ENCODE measurements around the gene EIF1.

The EIF1 gene

DNA sequence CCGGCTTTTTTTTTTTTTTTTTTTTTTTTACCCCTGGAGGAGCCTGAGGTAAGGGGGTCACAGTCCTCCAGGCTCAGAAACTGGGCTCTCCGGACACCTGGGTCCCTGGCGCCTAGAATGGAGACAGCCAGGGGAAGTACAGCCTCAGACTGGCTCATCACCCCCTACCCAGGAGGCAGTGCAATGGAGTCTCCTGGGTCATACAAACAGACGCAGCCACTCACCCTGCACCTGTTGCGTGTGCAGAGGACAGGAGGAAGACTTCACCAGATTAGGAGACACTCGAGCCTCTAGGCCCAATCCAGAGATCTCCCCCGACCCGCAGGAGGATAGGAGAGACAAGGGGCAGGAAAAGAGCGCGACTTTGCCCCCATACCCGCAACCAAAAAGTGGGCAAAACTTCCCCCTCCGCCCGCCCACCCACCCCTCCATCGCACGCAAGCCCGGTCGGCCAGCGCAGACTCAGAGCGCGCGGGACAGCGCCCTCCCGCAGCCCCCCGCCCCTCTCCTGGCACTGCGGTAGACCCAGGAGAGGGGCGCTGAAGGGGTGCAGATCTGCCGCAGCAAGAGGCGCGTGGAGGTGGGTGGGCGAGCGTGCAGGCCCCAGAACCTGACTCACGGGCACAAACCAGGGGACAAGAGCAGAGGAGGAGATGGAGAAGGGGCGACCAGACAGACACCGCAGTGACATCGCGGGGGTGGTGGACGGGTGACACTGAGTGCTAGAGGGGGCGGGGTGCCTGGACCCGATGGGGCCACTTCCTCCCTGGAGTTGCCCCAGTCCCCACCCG, 44.9 kb downstream of the EIF1 start:
- TF ChIP-seq, protein P1, sequence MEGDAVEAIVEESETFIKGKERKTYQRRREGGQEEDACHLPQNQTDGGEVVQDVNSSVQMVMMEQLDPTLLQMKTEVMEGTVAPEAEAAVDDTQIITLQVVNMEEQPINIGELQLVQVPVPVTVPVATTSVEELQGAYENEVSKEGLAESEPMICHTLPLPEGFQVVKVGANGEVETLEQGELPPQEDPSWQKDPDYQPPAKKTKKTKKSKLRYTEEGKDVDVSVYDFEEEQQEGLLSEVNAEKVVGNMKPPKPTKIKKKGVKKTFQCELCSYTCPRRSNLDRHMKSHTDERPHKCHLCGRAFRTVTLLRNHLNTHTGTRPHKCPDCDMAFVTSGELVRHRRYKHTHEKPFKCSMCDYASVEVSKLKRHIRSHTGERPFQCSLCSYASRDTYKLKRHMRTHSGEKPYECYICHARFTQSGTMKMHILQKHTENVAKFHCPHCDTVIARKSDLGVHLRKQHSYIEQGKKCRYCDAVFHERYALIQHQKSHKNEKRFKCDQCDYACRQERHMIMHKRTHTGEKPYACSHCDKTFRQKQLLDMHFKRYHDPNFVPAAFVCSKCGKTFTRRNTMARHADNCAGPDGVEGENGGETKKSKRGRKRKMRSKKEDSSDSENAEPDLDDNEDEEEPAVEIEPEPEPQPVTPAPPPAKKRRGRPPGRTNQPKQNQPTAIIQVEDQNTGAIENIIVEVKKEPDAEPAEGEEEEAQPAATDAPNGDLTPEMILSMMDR (IDR thresholded peaks at IDR 0.05; ENCODE audit: extremely low read depth, missing control alignments): no peak
- DNase-seq (ENCODE audit: low spot score): no peak

DNA sequence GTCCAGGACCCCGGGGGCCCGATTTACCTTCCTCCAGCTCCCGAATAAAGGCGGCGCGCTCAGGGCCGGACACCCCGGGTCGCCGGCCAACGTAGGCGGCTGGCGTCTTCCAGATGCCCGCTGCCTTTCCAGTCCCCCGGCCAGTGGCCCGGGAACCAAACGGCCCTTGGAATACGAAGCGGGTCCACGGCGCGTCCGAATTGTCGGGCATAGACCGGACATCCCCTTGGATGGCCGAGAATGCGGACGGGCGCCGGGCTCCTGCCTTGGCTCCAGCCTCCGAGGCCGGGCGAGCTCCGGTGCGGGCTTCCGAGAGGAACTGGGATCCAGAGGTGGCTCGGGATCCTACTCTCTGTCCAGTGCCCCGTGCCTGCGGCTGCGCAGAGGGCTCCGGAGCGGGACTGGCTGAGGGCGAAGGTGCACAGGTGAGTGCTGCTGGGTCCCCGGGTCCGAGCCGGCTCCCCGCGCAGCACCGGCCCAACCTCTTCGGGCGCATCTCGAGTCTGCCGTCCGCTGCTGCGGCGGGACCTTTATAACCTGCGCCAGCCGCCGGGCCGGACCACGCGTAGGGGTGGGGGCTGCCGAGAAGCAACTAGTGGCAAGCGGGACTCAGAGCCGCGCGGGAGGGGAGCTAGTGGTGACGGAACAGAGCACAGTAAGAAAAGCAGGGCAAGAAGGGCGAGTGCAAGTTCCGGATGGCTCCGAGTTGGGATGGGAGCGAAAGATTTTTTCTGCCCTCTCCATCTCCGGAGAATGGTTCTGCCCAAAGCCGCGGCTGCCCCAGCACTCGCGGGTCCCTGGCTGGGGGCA, 45.7 kb downstream of the EIF1 start, which contains the start of gene HAP1:
Gene HAP1 (minus strand): TSS at position 505 of the 810 bp plus-strand sequence. CDS start 9 bp downstream, at position 496.
- no peak for DNase-seq (ENCODE audit: low spot score)
- TF ChIP-seq, protein P1 (IDR thresholded peaks at IDR 0.05; ENCODE audit: extremely low read depth, missing control alignments): no peak

DNA sequence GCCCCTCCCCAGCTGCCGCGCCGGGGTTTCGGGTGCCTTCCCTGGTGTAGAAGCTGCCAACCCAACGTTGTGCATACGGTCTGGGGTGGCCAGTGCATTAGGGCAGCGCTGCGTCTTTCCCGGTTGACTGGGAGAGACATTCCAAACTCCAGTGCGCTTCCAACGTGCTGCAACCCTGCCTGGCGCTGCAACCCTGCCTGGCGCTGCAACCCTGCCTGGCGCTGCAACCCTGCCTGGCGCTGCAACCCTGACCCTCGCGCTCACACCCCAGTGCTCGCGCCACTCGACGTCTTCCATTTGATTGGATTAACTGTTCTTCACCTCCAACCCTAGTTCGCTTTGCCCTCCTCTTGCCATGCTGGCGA, 46.2 kb downstream of the EIF1 start:
- DNase-seq (ENCODE audit: low spot score): no peak

DNA sequence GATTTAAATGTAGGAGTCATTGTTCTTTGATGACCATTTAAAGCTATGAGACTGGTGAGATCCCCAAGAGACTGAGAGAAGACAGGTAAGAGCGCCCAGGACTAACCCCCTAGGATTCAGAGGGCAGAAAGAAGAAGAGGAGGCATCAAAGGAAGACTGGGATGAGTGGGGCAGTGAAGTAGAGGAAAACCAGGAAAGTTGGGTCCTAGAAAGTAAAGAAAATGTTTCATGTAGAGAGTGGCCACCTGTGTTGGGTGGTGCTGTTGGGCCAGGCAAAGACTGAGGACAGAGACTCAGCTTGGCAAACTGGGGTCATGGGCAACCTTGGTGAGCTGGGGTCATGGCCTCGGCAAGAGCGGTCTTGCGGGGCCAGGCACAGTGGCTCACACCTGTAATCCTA, 47.1 kb downstream of the EIF1 start:
- DNase-seq (ENCODE audit: low spot score): no peak
- TF ChIP-seq, protein P1 (IDR thresholded peaks at IDR 0.05; ENCODE audit: extremely low read depth, missing control alignments): no peak

More for the DNA sequence above, 46.2 kb downstream of the EIF1 start:
- TF ChIP-seq, protein P1 (IDR thresholded peaks at IDR 0.05; ENCODE audit: extremely low read depth, missing control alignments): no peak

DNA sequence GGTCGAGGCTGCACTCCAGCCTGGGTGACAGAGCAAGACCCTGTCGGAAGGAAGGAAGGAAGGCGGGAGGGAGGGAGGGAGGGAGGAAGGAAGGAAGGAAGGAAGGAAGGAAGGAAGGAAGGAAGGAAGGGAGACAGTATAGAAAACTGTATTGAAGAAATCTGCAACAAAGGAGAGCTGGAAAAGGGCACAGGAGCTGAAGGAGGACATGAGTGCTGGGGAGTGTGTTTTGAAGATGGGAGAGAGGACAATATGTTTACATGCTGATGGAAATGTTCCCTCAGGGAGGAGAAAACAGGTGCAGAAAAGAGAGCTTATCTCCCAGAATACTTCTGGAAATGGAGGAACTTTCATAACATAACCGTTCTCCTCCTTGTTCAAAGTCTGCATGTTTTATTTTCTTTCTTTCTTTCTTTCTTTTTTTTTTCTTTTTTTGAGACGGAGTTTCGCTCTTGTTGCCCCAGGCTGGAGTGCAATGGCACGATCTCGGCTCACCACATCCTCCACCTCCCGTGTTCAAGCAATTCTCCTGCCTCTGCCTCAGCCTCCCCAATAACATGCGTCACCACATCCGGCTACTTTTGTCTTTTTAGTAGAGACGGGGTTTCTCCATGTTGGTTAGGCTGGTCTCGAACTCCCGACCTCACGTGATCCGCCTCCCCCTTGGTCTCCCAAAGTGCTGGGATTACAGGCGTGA, 48.4 kb downstream of the EIF1 start:
- TF ChIP-seq, protein P1 (IDR thresholded peaks at IDR 0.05; ENCODE audit: extremely low read depth, missing control alignments): no peak
- no peak for DNase-seq (ENCODE audit: low spot score)

DNA sequence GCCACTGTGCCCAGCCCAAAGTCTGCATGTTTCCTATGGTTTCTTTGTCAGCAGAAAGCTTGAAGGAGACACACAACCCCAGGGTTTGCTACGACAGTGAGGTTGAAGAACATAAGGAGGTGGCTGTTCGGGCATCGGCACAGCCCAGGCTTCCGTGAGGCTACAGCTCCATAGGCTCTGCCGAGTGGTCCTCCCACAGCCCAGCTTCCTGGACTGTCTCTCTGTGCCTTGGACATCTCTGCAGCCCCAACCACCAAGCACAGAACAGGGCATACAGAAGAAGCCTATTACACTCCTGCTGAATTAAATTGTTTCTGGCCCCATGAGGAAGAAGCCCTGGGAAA, 49.0 kb downstream of the EIF1 start:
- TF ChIP-seq, protein P1 (IDR thresholded peaks at IDR 0.05; ENCODE audit: extremely low read depth, missing control alignments): no peak
- DNase-seq (ENCODE audit: low spot score): no peak
